Gastroesophageal sphincter (tissue), 4 donors: Measurements from ENCODE around the gene CCDC27. TPM values are rescaled to one million over a fixed set of nuclear protein-coding genes. Genes with fewer than 3 reads are reported as not detected.

Source experiments
- ATAC-seq: fragments of 150-250 bp; one replicate; pipeline ENCODE4 v1.9.1; 2016; ENCODE audit warnings: mild to moderate bottlenecking, moderate library complexity
- H3K27ac ChIP-seq, 4 donors: fragments of 200-600 bp; sonication (generic) in 3 of 4; 1 replicate in 3 of 4; 2 replicates in 1 of 4; pipeline ENCODE4 v1.5.1; 2016 to 2019
- H3K27me3 ChIP-seq: fragments of 200-600 bp; sonication (generic); one replicate; pipeline ENCODE4 v1.5.1; 2019
- H3K36me3 ChIP-seq, 2 donors: fragments of 200-600 bp; sonication (generic); one replicate each; pipeline ENCODE4 v1.5.1; 2019; ENCODE audit warnings: control low read depth in 1 of 2
- H3K4me1 ChIP-seq, 3 donors: fragments of 200-600 bp; sonication (generic); 1 replicate in 2 of 3; 2 replicates in 1 of 3; pipeline ENCODE4 v1.5.1; 2016 to 2019; ENCODE audit warnings: control low read depth in 2 of 3
- H3K4me3 ChIP-seq, 2 donors: fragments of 200-600 bp; sonication (generic); one replicate each; pipeline ENCODE4 v1.5.1; 2019; ENCODE audit warnings: mild to moderate bottlenecking in 1 of 2, moderate library complexity in 1 of 2
- H3K9me3 ChIP-seq, 3 donors: fragments of 200-600 bp; sonication (generic); one replicate each; pipeline ENCODE4 v1.5.1; 2017 to 2019; ENCODE audit warnings: control low read depth in 2 of 3
- CTCF ChIP-seq, 4 experiments: fragments of 200-600 bp in 2 of 4; fragments of 450-650 bp in 2 of 4; sonication (generic) in 1 of 4; IDR thresholded peaks; one replicate each; pipeline ENCODE4 v1.5.1; 2017 to 2019; ENCODE audit warnings: antibody characterized with exemption in 4 of 4, mild to moderate bottlenecking in 2 of 4, moderate library complexity in 2 of 4
- EP300 ChIP-seq: sonication (generic); formaldehyde crosslinking; IDR thresholded peaks from one replicate; pipeline ENCODE4 v1.6.1; 2017; ENCODE audit warnings: antibody characterized with exemption, mild to moderate bottlenecking
- POLR2A ChIP-seq, 2 donors: fragments of 450-650 bp; IDR thresholded peaks; one replicate each; pipeline ENCODE4 v1.6.1; 2017; ENCODE audit warnings: antibody characterized with exemption in 2 of 2, mild to moderate bottlenecking in 2 of 2, moderate library complexity in 1 of 2
- POLR2AphosphoS5 ChIP-seq: sonication (generic); formaldehyde crosslinking; IDR thresholded peaks from one replicate; pipeline ENCODE4 v1.6.1; 2017; ENCODE audit warnings: antibody characterized with exemption
- WGBS, 2 donors: methylation state at CpG; one replicate each; pipeline ENCODE4 v1.1.5; 2018; ENCODE audit warnings: low coverage in 1 of 2; 5-methylcytosine and 5-hydroxymethylcytosine counted together
- total RNA-seq, 4 donors: library from RNA; depleted of rRNA; stranded (reverse); fragments of >200 nt; gene quantifications; one replicate each; pipeline ENCODE4 v1.1.0, GENCODE V29; 2016

Gene CCDC27
- total RNA-seq, 4 donors from 2014 or later: not detected

- no peaks in the 10 kb centered on the region for H3K27me3 ChIP-seq
- H3K9me3 ChIP-seq: no peaks in the 10 kb centered on the region
- WGBS, 2 donors: 87 to 88% methylated on average over 5 to 6 of the region's 12 CpGs
- peaks cover 0 to 99% of the 10 kb centered on the region in 2 donors for H3K36me3 ChIP-seq
- ATAC-seq: no peak
- H3K4me3 ChIP-seq: no peak overlapping the region
- H3K4me1 ChIP-seq: peaks cover 0 to 3% (median 0%) of the 10 kb centered on the region in 3 donors
- TF ChIP-seq POLR2AphosphoS5: no peak
- no peak for TF ChIP-seq EP300
- no peak for TF ChIP-seq CTCF (IDR thresholded peaks at IDR 0.05)
- no peak for TF ChIP-seq POLR2A (IDR thresholded peaks at IDR 0.05)
- no peak overlapping the region for H3K27ac ChIP-seq
Measured at GRCh38 chr1:3738943-3739342, 13.3 kb upstream of the CCDC27 start.

- Histone ChIP-seq H3K4me1 (peaks cover 0 to 14% (median 0%) of the 10 kb centered on the region in 3 donors), H3K9me3 (no peaks in the 10 kb centered on the region), H3K27me3 (no peaks in the 10 kb centered on the region), H3K36me3 (peaks cover 0 to 99% of the 10 kb centered on the region in 2 donors), H3K4me3 (no peak overlapping the region), H3K27ac (no peak overlapping the region)
- TF ChIP-seq EP300 (no peak), POLR2AphosphoS5 (no peak), CTCF (IDR thresholded peaks at IDR 0.05) (no peak), POLR2A (IDR thresholded peaks at IDR 0.05) (no peak)
- WGBS, 2 donors: 84% methylated on average over 8 of the region's 9 CpGs; no CpG with 5 or more reads in 1 of the 2 donors
- no peak for ATAC-seq
Measured at GRCh38 chr1:3740042-3740441, 12.2 kb upstream of the CCDC27 start.

GRCh38 chr1:3740752-3741151 is 11.5 kb upstream of the CCDC27 start:
- Histone ChIP-seq H3K27me3 (no peaks in the 10 kb centered on the region), H3K36me3 (peaks cover 0 to 99% of the 10 kb centered on the region in 2 donors), H3K9me3 (no peaks in the 10 kb centered on the region), H3K4me3 (no peak overlapping the region), H3K4me1 (peaks cover 0 to 21% (median 0%) of the 10 kb centered on the region in 3 donors), H3K27ac (no peak overlapping the region)
- 100% methylated on average over 8 of the region's 13 CpGs; no CpG with 5 or more reads in 1 of the 2 donors for WGBS, 2 donors
- TF ChIP-seq CTCF (IDR thresholded peaks at IDR 0.05) (no peak), POLR2AphosphoS5 (no peak), EP300 (no peak), POLR2A (IDR thresholded peaks at IDR 0.05) (no peak)
- ATAC-seq: no peak

- no peak for ATAC-seq
- TF ChIP-seq POLR2A (IDR thresholded peaks at IDR 0.05) (no peak), EP300 (no peak), POLR2AphosphoS5 (no peak), CTCF (IDR thresholded peaks at IDR 0.05) (no peak)
- Histone ChIP-seq H3K36me3 (peaks cover 0 to 89% of the 10 kb centered on the region in 2 donors), H3K27ac (no peak overlapping the region), H3K27me3 (no peaks in the 10 kb centered on the region), H3K4me3 (no peak overlapping the region), H3K4me1 (peaks cover 0 to 32% (median 5%) of the 10 kb centered on the region in 3 donors), H3K9me3 (no peaks in the 10 kb centered on the region)
- 89 to 93% methylated on average over 5 to 6 of the region's 22 CpGs for WGBS, 2 donors
Measured at GRCh38 chr1:3741566-3742438, 10.4 kb upstream of the CCDC27 start.
